ENCODE measurements around the gene RTN3. TPM values are rescaled to one million over a fixed set of nuclear protein-coding genes. Genes with fewer than 3 reads are reported as not detected.

Gene RTN3
- total and polyA plus RNA-seq, 9 of the 15 experiments (the other 6 are each of a cell fraction or from before 2014, with no cell fraction given), result 41.6 to 169 (median 93.5) TPM

- TF ChIP-seq ZBTB1 (CRISPR knock-in tag; IDR thresholded peaks at IDR 0.05; ENCODE audit: borderline replicate concordance, low read depth) (peak; percentile 99), DIDO1 (tag; IDR thresholded peaks at IDR 0.05; ENCODE audit: low read depth) (peak; percentile 29; the same call in 1 of the 2 replicates), CBFB (CRISPR knock-in tag; IDR thresholded peaks at IDR 0.05) (peak; percentile 100), ZNF239 (CRISPR knock-in tag; IDR thresholded peaks at IDR 0.05) (peak; percentile 67), MLLT1 (IDR thresholded peaks at IDR 0.05) (no peak), CEBPG (CRISPR knock-in tag; IDR thresholded peaks at IDR 0.05) (peak; percentile 88; the same call in 1 of the 2 replicates), CEBPG (tag; conservative IDR thresholded peaks at IDR 0.05 in 1 of 2, IDR thresholded peaks at IDR 0.05 in 1 of 2) (no peak), ZFP30 (CRISPR knock-in tag; IDR thresholded peaks at IDR 0.05; ENCODE audit: borderline replicate concordance) (no peak), SFPQ (IDR thresholded peaks at IDR 0.05; ENCODE audit: low read depth, low read length) (no peak), SIN3A (IDR thresholded peaks at IDR 0.05; ENCODE audit: borderline replicate concordance in 2 of 2, control insufficient read depth in 1 of 2, low read depth in 2 of 2, low read length in 2 of 2) (no peak; a peak in 1 of 4 replicates), MED1 (CRISPR knock-in tag; IDR thresholded peaks at IDR 0.05; ENCODE audit: borderline replicate concordance) (peak; percentile 99), CCNT2 (IDR thresholded peaks at IDR 0.05; ENCODE audit: borderline replicate concordance, extremely low read depth, insufficient read length, low read depth, low read length) (peak; percentile 85)
Observed at GRCh38 chr11:63671322-63672155, 9.8 kb upstream of the RTN3 start, which contains the start of gene ATL3 (continued).

All from K562 (cell line).